Measurements from ENCODE around the gene SMIM5. TPM values are rescaled to one million over a fixed set of nuclear protein-coding genes. Genes with fewer than 3 reads are reported as not detected.

SMIM5 gene
- total RNA-seq, 1 donor from 2014 or later = 1.7 TPM

GRCh38 chr17:75594499-75595283 lies 38.5 kb upstream of the SMIM5 start:
- TF ChIP-seq CTCF (IDR thresholded peaks at IDR 0.05; ENCODE audit: insufficient read depth, low read length, poor library complexity, severe bottlenecking) = no peak
- Histone ChIP-seq H3K4me3 (ENCODE audit: low read depth, low read length) (no peak overlapping the region), H3K36me3 (ENCODE audit: control insufficient read depth, insufficient read depth, low read length) (no peaks in the 10 kb centered on the region), H3K27me3 (ENCODE audit: control insufficient read depth, insufficient read depth, low read length) (peaks cover 14% of the 10 kb centered on the region)
- no peak for DNase-seq (ENCODE audit: low read depth)

DNA sequence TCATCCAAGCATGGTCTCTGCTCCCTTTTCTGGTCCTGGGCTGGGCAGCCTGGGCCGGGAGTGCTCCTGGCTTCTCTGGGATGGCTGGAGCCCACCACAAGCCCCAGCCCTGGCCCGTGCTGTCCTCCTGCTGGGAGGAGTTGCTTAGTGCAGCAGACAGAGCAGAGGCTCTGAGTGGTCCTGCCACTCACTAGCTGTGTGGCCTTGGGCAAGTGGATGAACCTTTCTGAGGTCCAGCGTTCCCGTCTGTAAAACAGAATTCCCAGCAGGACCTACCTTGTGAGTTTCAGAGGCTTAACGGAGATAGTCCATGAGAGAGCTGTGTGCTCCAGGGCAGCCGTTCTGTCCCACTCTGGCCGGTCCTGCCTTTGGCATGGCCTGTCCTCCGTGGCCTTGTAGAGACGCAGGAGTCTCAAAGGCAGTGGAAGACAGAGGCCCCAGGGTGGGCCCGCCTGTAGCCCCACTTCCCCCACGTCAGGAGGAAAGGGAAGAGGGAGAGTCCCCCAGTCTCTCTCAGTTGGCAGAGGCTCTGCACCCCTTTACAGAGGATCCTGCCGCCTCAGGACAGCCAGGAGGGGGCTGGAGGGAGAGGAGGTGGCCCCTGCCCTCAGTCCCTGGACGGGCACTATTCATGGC lies 37.8 kb upstream of the SMIM5 start:
- DNase-seq (ENCODE audit: low read depth) = no peak
- Histone ChIP-seq H3K4me3 (ENCODE audit: low read depth, low read length) (no peak overlapping the region), H3K36me3 (ENCODE audit: control insufficient read depth, insufficient read depth, low read length) (no peaks in the 10 kb centered on the region), H3K27me3 (ENCODE audit: control insufficient read depth, insufficient read depth, low read length) (peaks cover 14% of the 10 kb centered on the region)
- TF ChIP-seq CTCF (IDR thresholded peaks at IDR 0.05; ENCODE audit: insufficient read depth, low read length, poor library complexity, severe bottlenecking) = no peak

DNA sequence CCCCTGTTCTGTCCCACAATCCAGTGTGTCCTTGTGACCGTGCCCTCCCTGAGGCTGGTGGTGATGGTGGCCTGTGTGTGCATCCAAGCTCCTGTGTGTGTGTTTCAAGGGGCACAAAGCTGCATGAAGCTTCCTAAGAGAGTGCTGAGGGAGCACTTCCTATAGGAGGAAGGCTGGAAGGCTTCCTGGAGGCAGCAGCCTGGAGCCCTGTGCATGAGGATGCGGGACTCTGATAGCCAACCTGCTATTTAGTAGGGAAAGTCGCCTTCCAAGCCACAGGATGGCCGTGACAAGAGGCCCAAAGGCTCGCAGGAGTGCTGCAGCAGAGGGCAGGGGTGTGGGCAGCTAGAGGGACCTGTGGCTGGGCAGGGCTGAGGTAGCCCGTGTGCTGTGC lies 37.3 kb upstream of the SMIM5 start:
- DNase-seq (ENCODE audit: low read depth) = no peak
- H3K4me3 ChIP-seq (ENCODE audit: low read depth, low read length) = no peak overlapping the region
- H3K27me3 ChIP-seq (ENCODE audit: control insufficient read depth, insufficient read depth, low read length) = peaks cover 14% of the 10 kb centered on the region
- TF ChIP-seq CTCF (IDR thresholded peaks at IDR 0.05; ENCODE audit: insufficient read depth, low read length, poor library complexity, severe bottlenecking) = no peak
- H3K36me3 ChIP-seq (ENCODE audit: control insufficient read depth, insufficient read depth, low read length) = no peaks in the 10 kb centered on the region

DNA sequence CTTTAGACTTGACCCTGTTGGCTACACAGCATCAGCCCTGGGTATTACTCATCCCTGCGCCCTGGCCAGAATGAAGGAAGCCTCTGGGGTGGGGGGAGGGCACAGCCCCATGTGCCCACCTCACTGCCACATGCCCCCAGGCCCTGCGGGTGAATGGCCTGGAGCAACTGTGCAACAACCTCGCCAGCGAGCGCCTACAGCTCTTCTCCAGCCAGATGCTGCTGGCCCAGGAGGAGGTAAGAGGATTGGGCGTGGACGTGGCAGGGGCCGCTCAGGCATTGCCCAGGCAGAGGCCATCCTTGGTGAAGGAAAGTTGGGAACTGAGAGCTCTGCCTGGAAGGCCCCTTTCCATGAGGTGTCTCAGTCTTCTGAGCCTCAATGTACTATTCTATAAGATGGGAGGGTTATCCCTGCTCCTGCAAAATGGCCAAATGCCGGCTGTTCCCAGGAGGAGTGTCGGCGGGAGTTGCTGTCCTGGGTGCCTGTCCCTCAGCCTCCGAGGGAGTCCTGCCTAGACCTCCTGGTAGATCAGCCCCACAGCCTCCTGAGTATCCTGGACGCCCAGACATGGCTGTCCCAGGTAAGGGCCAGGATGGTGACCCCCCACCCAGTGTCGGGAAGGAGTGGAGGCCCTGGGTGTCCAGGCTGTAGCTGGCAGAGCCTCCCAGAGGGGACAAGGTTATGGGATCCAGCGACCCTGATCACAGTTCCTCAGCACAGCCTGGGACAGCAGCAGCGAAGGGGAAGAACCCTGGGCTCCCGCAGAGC lies 36.7 kb upstream of the SMIM5 start:
- Histone ChIP-seq H3K4me3 (ENCODE audit: low read depth, low read length) (no peak overlapping the region), H3K36me3 (ENCODE audit: control insufficient read depth, insufficient read depth, low read length) (no peaks in the 10 kb centered on the region), H3K27me3 (ENCODE audit: control insufficient read depth, insufficient read depth, low read length) (peaks cover 14% of the 10 kb centered on the region)
- no peak for DNase-seq (ENCODE audit: low read depth)
- no peak for TF ChIP-seq CTCF (IDR thresholded peaks at IDR 0.05; ENCODE audit: insufficient read depth, low read length, poor library complexity, severe bottlenecking)

DNA sequence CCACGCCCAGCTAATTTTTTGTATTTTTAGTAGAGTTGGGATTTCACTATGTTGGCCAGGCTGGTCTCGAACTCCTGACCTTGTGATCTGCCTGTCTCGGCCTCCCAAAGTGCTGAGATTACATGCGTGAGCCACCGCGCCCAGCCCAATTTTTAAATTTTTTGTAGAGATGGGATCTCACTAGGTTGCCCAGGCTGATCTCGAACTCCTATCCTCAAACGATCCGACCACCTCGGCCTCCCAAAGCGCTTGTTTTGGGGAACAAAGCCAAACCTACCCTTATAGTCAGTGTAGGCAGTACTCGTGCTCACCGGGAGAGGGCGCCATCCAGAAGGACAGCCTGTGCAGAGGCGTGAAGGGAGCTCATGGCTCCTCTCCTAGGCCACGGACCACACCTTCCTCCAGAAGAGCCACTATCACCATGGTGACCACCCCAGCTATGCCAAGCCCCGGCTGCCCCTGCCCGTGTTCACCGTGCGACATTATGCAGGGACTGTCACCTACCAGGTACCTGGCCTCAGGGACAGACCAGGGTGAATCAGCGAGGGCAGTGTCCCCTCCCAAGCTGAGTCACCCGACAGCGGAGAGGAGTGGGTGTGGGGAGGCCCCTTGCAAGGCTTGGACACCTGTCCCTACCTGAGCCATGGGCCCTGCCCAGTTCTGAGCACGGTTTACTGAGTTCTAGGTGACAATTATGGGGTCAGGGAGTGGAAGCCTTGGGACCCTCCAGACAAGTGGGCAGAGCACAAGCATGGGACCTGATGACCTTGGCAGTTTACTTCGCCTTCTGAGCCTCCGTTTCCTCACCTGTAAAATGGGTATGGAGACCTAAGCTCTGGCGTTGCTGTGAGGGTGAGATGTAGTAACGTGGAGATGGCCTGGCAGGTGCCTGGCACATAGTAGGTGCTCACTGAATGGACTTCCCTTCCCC lies 31.9 kb upstream of the SMIM5 start:
- Histone ChIP-seq H3K36me3 (ENCODE audit: control insufficient read depth, insufficient read depth, low read length) (no peaks in the 10 kb centered on the region), H3K4me3 (ENCODE audit: low read depth, low read length) (no peak overlapping the region), H3K27me3 (ENCODE audit: control insufficient read depth, insufficient read depth, low read length) (peaks cover 2% of the 10 kb centered on the region)
- peak; percentile 72 for TF ChIP-seq CTCF (IDR thresholded peaks at IDR 0.05; ENCODE audit: insufficient read depth, low read length, poor library complexity, severe bottlenecking)
- no peak for DNase-seq (ENCODE audit: low read depth)

Measured in kidney epithelial cell (primary cell).